MG63 (cell line): ENCODE data around the gene SALL3. TPM values are rescaled to one million over a fixed set of nuclear protein-coding genes. Genes with fewer than 3 reads are reported as not detected.
"Not testable (repeated sequence)": the region's sequence is repeated elsewhere in the genome, so short reads cannot be mapped to it uniquely, and the experiment has no call there.

Experiments used
- DNase-seq: peaks from one replicate; pipeline ENCODE4 v3.0.0-alpha.2; 2020
- H3K27me3 ChIP-seq: fragments of 250-450 bp; sonication (Bioruptor Pico); 2 replicates; pipeline ENCODE4 v1.5.1; 2020; ENCODE audit warnings: mild to moderate bottlenecking, moderate library complexity
- H3K36me3 ChIP-seq: fragments of 250-450 bp; sonication (Bioruptor Pico); 2 replicates; pipeline ENCODE4 v1.5.1; 2020; ENCODE audit warnings: mild to moderate bottlenecking, moderate library complexity
- H3K4me3 ChIP-seq: fragments of 250-450 bp; sonication (Bioruptor Pico); 2 replicates; pipeline ENCODE4 v1.5.1; 2020; ENCODE audit warnings: mild to moderate bottlenecking, moderate library complexity
- H3K9me3 ChIP-seq: fragments of 250-450 bp; sonication (Bioruptor Pico); 2 replicates; pipeline ENCODE4 v1.5.1; 2020; ENCODE audit warnings: mild to moderate bottlenecking, moderate library complexity
- total RNA-seq: library from RNA; depleted of rRNA; stranded (reverse); fragments of >200 nt; shearing (Covaris generic); gene quantifications from 2 replicates; pipeline ENCODE4 v1.2.3, GENCODE V29; 2014; ENCODE audit warnings: low replicate concordance; rRNA removed

SALL3 gene
- not detected in 2 replicates for total RNA-seq

GRCh38 chr18:78979730-78980278 lies at the start of gene SALL3:
Gene SALL3, plus strand, starts transcription at chr18:78979818. Its CDS starts 457 bp downstream, at chr18:78980275.
- DNase-seq = no peak
- peaks cover 60% of the 10 kb centered on the region for H3K27me3 ChIP-seq
- no peak within 1 kb of the TSS for H3K4me3 ChIP-seq
- no peaks in the 10 kb centered on the region for H3K9me3 ChIP-seq
- no peaks in the 10 kb centered on the region for H3K36me3 ChIP-seq

GRCh38 chr18:78932281-78932680 lies 47.3 kb upstream of the SALL3 start:
- Histone ChIP-seq H3K27me3 (0 out of 2 replicates have a peak, but pooled peaks cover 3% of the 10 kb centered on the region), H3K4me3 (no peak overlapping the region), H3K9me3 (no peaks in the 10 kb centered on the region), H3K36me3 (no peaks in the 10 kb centered on the region)
- no peak for DNase-seq

- Histone ChIP-seq H3K4me3 (no peak overlapping the region), H3K9me3 (no peaks in the 10 kb centered on the region), H3K27me3 (0 out of 2 replicates have a peak, but pooled peaks cover 3% of the 10 kb centered on the region), H3K36me3 (no peaks in the 10 kb centered on the region)
- DNase-seq = no peak
These were observed 45.6 kb upstream of the SALL3 start for GRCh38 chr18:78934003-78934402.

- DNase-seq = no peak
These were observed 44.9 kb upstream of the SALL3 start for GRCh38 chr18:78934551-78935225.

GRCh38 chr18:78935406-78935805 lies 44.2 kb upstream of the SALL3 start:
- no peaks in the 10 kb centered on the region for H3K36me3 ChIP-seq
- no peaks in the 10 kb centered on the region for H3K9me3 ChIP-seq
- H3K27me3 ChIP-seq = 0 out of 2 replicates have a peak, but pooled peaks cover 3% of the 10 kb centered on the region
- no peak overlapping the region for H3K4me3 ChIP-seq
- DNase-seq = no peak

More at GRCh38 chr18:78934551-78935225, 44.9 kb upstream of the SALL3 start:
- H3K4me3 ChIP-seq = no peak overlapping the region
- no peaks in the 10 kb centered on the region for H3K36me3 ChIP-seq
- 0 out of 2 replicates have a peak, but pooled peaks cover 3% of the 10 kb centered on the region for H3K27me3 ChIP-seq
- H3K9me3 ChIP-seq = no peaks in the 10 kb centered on the region

- Histone ChIP-seq H3K9me3 (no peaks in the 10 kb centered on the region), H3K36me3 (no peaks in the 10 kb centered on the region), H3K4me3 (no peak overlapping the region), H3K27me3 (no peaks in the 10 kb centered on the region)
- no peak for DNase-seq
These were observed 43.2 kb upstream of the SALL3 start for GRCh38 chr18:78936251-78937005.

- no peaks in the 10 kb centered on the region for H3K9me3 ChIP-seq
- no peaks in the 10 kb centered on the region for H3K36me3 ChIP-seq
- no peaks in the 10 kb centered on the region for H3K27me3 ChIP-seq
- no peak for DNase-seq
- no peak overlapping the region for H3K4me3 ChIP-seq
These were observed 42.5 kb upstream of the SALL3 start for GRCh38 chr18:78937166-78937565.

GRCh38 chr18:78939105-78939504 lies 40.5 kb upstream of the SALL3 start:
- Histone ChIP-seq H3K27me3 (peaks cover 6% of the 10 kb centered on the region; the same call in 1 of the 2 replicates), H3K9me3 (no peaks in the 10 kb centered on the region), H3K4me3 (no peak overlapping the region), H3K36me3 (no peaks in the 10 kb centered on the region)
- peak; percentile 9 for DNase-seq

GRCh38 chr18:78939734-78940494 lies 39.7 kb upstream of the SALL3 start:
- DNase-seq = no peak

GRCh38 chr18:78942236-78942635 lies 37.4 kb upstream of the SALL3 start:
- DNase-seq, H3K4me3 ChIP-seq: not testable (repeated sequence)

More at GRCh38 chr18:78939734-78940494, 39.7 kb upstream of the SALL3 start:
- peaks cover 6% of the 10 kb centered on the region; the same call in 1 of the 2 replicates for H3K27me3 ChIP-seq
- no peaks in the 10 kb centered on the region for H3K9me3 ChIP-seq
- no peaks in the 10 kb centered on the region for H3K36me3 ChIP-seq
- H3K4me3 ChIP-seq = no peak overlapping the region

GRCh38 chr18:78945628-78946027 lies 34.0 kb upstream of the SALL3 start:
- no peaks in the 10 kb centered on the region for H3K9me3 ChIP-seq

More at GRCh38 chr18:78942236-78942635, 37.4 kb upstream of the SALL3 start:
- H3K9me3 ChIP-seq, H3K36me3 ChIP-seq, H3K27me3 ChIP-seq: not testable (repeated sequence)

GRCh38 chr18:78947291-78947690 lies 32.3 kb upstream of the SALL3 start:
- Histone ChIP-seq H3K36me3 (no peaks in the 10 kb centered on the region), H3K4me3 (no peak overlapping the region), H3K9me3 (no peaks in the 10 kb centered on the region), H3K27me3 (peaks cover 8% of the 10 kb centered on the region; the same call in 1 of the 2 replicates)
- no peak for DNase-seq

More at GRCh38 chr18:78945628-78946027, 34.0 kb upstream of the SALL3 start:
- Histone ChIP-seq H3K4me3 (no peak overlapping the region), H3K36me3 (no peaks in the 10 kb centered on the region), H3K27me3 (peaks cover 8% of the 10 kb centered on the region; the same call in 1 of the 2 replicates)
- no peak for DNase-seq

GRCh38 chr18:78948221-78948620 lies 31.4 kb upstream of the SALL3 start:
- Histone ChIP-seq H3K4me3 (no peak overlapping the region), H3K36me3 (no peaks in the 10 kb centered on the region), H3K27me3 (peaks cover 4% of the 10 kb centered on the region; the same call in 1 of the 2 replicates), H3K9me3 (no peaks in the 10 kb centered on the region)
- no peak for DNase-seq

- DNase-seq = no peak
- no peak overlapping the region for H3K4me3 ChIP-seq
- H3K9me3 ChIP-seq = no peaks in the 10 kb centered on the region
- peaks cover 2% of the 10 kb centered on the region; the same call in 1 of the 2 replicates for H3K27me3 ChIP-seq
- no peaks in the 10 kb centered on the region for H3K36me3 ChIP-seq
These were observed 30.9 kb upstream of the SALL3 start for GRCh38 chr18:78948707-78949106.

GRCh38 chr18:78949216-78949615 lies 30.4 kb upstream of the SALL3 start:
- DNase-seq = no peak
- Histone ChIP-seq H3K36me3 (no peaks in the 10 kb centered on the region), H3K9me3 (no peaks in the 10 kb centered on the region), H3K4me3 (no peak overlapping the region), H3K27me3 (peaks cover 2% of the 10 kb centered on the region; the same call in 1 of the 2 replicates)

GRCh38 chr18:78950386-78950785 lies 29.2 kb upstream of the SALL3 start:
- Histone ChIP-seq H3K4me3 (no peak overlapping the region), H3K27me3 (peaks cover 2% of the 10 kb centered on the region; the same call in 1 of the 2 replicates), H3K36me3 (no peaks in the 10 kb centered on the region), H3K9me3 (no peaks in the 10 kb centered on the region)
- DNase-seq = no peak
